HG03442 (cell line): ENCODE measurements around the gene BCO2.
"Not testable (repeated sequence)": the region's sequence is repeated elsewhere in the genome, so short reads cannot be mapped to it uniquely, and the experiment has no call there.

ENCODE experiments used
- ATAC-seq: cut with Tn5 transposase; IDR thresholded peaks from one replicate; pipeline ENCODE4 v1.9.1; 2021; ENCODE audit warnings: mild to moderate bottlenecking, moderate library complexity; ENCODE audit not compliant: unreplicated experiment

The BCO2 gene

GRCh38 chr11:112174789-112175598 is at the start of gene BCO2:
Gene BCO2, plus strand, starts transcription at chr11:112175512. Its CDS starts 90 bp downstream, at chr11:112175602.
- ATAC-seq = no peak

GRCh38 chr11:112127056-112127455 is 48.3 kb upstream of the BCO2 start:
- ATAC-seq = no peak

- no peak for ATAC-seq
Measured at GRCh38 chr11:112128483-112129121, 46.7 kb upstream of the BCO2 start.

- ATAC-seq = no peak
Measured at GRCh38 chr11:112129656-112130055, 45.7 kb upstream of the BCO2 start.

- ATAC-seq = no peak
Measured at GRCh38 chr11:112132737-112133136, 42.6 kb upstream of the BCO2 start.

GRCh38 chr11:112134473-112134872 is 40.8 kb upstream of the BCO2 start:
- ATAC-seq = no peak

GRCh38 chr11:112143597-112143996 is 31.7 kb upstream of the BCO2 start:
- no peak for ATAC-seq

GRCh38 chr11:112150517-112150916 is 24.8 kb upstream of the BCO2 start:
- ATAC-seq = no peak

- no peak for ATAC-seq
Measured at GRCh38 chr11:112156153-112156955, 19.0 kb upstream of the BCO2 start.

GRCh38 chr11:112156956-112157766 is 18.2 kb upstream of the BCO2 start:
- no peak for ATAC-seq

- ATAC-seq = no peak
Measured at GRCh38 chr11:112159098-112160065, 15.9 kb upstream of the BCO2 start.

GRCh38 chr11:112160091-112160848 is 15.0 kb upstream of the BCO2 start:
- ATAC-seq = no peak

GRCh38 chr11:112161012-112161411 is 14.3 kb upstream of the BCO2 start:
- no peak for ATAC-seq

GRCh38 chr11:112162200-112162599 is 13.1 kb upstream of the BCO2 start:
- ATAC-seq = not testable (repeated sequence)

GRCh38 chr11:112162761-112163546 is 12.4 kb upstream of the BCO2 start:
- no peak for ATAC-seq

GRCh38 chr11:112163875-112164685 is 11.2 kb upstream of the BCO2 start, which contains the start of gene IL18:
Gene IL18, minus strand, starts transcription at chr11:112164094. Its CDS starts 9,041 bp downstream, at chr11:112155053.
- ATAC-seq = no peak

- no peak for ATAC-seq
Measured at GRCh38 chr11:112165049-112165448, 10.3 kb upstream of the BCO2 start.
